Liver (tissue), 3 donors: ENCODE results near the gene LHFPL2.

Experiments
- CTCF ChIP-seq: fragments of 150-350 bp; IDR thresholded peaks from 2 replicates; pipeline ENCODE4 v1.5.1; 2017; ENCODE audit warnings: improper control_type of control experiment, low read depth, low read length; ENCODE audit not compliant: missing input control
- FOXA1 ChIP-seq: IDR thresholded peaks from 2 replicates; pipeline ENCODE4 v1.6.1; 2016; ENCODE audit warnings: antibody characterized with exemption
- NR2F2 ChIP-seq: IDR thresholded peaks from 2 replicates; pipeline ENCODE4 v1.6.1; 2016; ENCODE audit warnings: antibody characterized with exemption
- RAD21 ChIP-seq, 2 donors: IDR thresholded peaks; 2 replicates each; pipeline ENCODE4 v1.6.1; 2016; ENCODE audit warnings: antibody characterized with exemption in 2 of 2, mild to moderate bottlenecking in 2 of 2
- TAF1 ChIP-seq: conservative IDR thresholded peaks from 2 replicates; pipeline ENCODE4 v1.6.1; 2016; ENCODE audit warnings: antibody characterized with exemption, mild to moderate bottlenecking
- donor health status: healthy.
- donor health status: healthy.

- TF ChIP-seq CTCF (no peak), RAD21 (IDR thresholded peaks at IDR 0.05) (no peak), FOXA1 (no peak), TAF1 (no peak), NR2F2 (no peak)
Observed at GRCh38 chr5:78606241-78606640, 42.3 kb downstream of the LHFPL2 start.
